GM23338 (cell line): ENCODE results near the gene RFFL. TPM values are rescaled to one million over a fixed set of nuclear protein-coding genes. Genes with fewer than 3 reads are reported as not detected.

ENCODE experiments used
- ATAC-seq: fragments of 200-7000 bp; cut with Tn5 transposase; 3 replicates; pipeline ENCODE4 v1.9.1; 2020
- DNase-seq: peaks from one replicate; pipeline ENCODE4 v3.0.0-alpha.2; 2015; ENCODE audit warnings: low spot score
- H2AFZ ChIP-seq: fragments of 200-600 bp; sonication (generic); 2 replicates; pipeline ENCODE4 v1.8.0; 2016; ENCODE audit warnings: antibody characterized with exemption, mild to moderate bottlenecking, moderate library complexity
- H3F3A ChIP-seq: fragments of 200-600 bp; sonication (generic); replicated peaks from 2 replicates; pipeline ENCODE4 v1.8.0; 2017; ENCODE audit warnings: antibody characterized with exemption, mixed run types, low read depth
- H3K27ac ChIP-seq: fragments of 200-600 bp; sonication (generic); 2 replicates; pipeline ENCODE4 v1.6.1; 2016; ENCODE audit warnings: low read depth
- H3K27me3 ChIP-seq: fragments of 200-600 bp; sonication (generic); 2 replicates; pipeline ENCODE4 v1.8.0; 2016; ENCODE audit warnings: mild to moderate bottlenecking, mixed run types, moderate library complexity; ENCODE audit not compliant: insufficient read depth
- H3K36me3 ChIP-seq: fragments of 200-600 bp; sonication (generic); 2 replicates; pipeline ENCODE4 v1.8.0; 2016; ENCODE audit warnings: mild to moderate bottlenecking; ENCODE audit not compliant: insufficient read depth
- H3K4me1 ChIP-seq: fragments of 200-600 bp; sonication (generic); 2 replicates; pipeline ENCODE4 v1.8.0; 2016; ENCODE audit warnings: mild to moderate bottlenecking, moderate library complexity; ENCODE audit not compliant: insufficient read depth
- H3K4me2 ChIP-seq: fragments of 200-600 bp; sonication (generic); 2 replicates; pipeline ENCODE4 v1.7.1; 2017; ENCODE audit warnings: mixed run types
- H3K4me3 ChIP-seq: fragments of 200-600 bp; sonication (generic); 2 replicates; pipeline ENCODE4 v1.6.1; 2016; ENCODE audit warnings: mixed run types
- H3K79me2 ChIP-seq: fragments of 200-600 bp; sonication (generic); replicated peaks from 2 replicates; pipeline ENCODE4 v1.8.0; 2017; ENCODE audit warnings: mild to moderate bottlenecking; ENCODE audit not compliant: insufficient read depth
- H3K9me2 ChIP-seq: fragments of 200-600 bp; sonication (generic); 2 replicates; pipeline ENCODE4 v1.8.0; 2017; ENCODE audit not compliant: insufficient read depth
- H4K20me1 ChIP-seq: fragments of 200-600 bp; sonication (generic); replicated peaks from 2 replicates; pipeline ENCODE4 v1.8.0; 2017; ENCODE audit warnings: mild to moderate bottlenecking; ENCODE audit not compliant: insufficient read depth
- H3K27ac Mint-ChIP-seq: 2 replicates; pipeline ENCODE4 v1.8.0; 2020; ENCODE audit warnings: inconsistent platforms, mild to moderate bottlenecking, moderate library complexity, mixed read lengths
- H3K27me3 Mint-ChIP-seq: 3 replicates; pipeline ENCODE4 v1.8.0; 2022; ENCODE audit warnings: low read depth, mild to moderate bottlenecking, moderate library complexity, mixed read lengths, inconsistent platforms; ENCODE audit not compliant: insufficient read depth, poor library complexity
- H3K36me3 Mint-ChIP-seq: 3 replicates; pipeline ENCODE4 v1.8.0; 2021; ENCODE audit warnings: low read depth, mild to moderate bottlenecking, inconsistent platforms, moderate library complexity, mixed read lengths
- H3K4me1 Mint-ChIP-seq: 3 replicates; pipeline ENCODE4 v1.8.0; 2020; ENCODE audit warnings: mild to moderate bottlenecking, inconsistent platforms, mixed read lengths
- H3K4me3 Mint-ChIP-seq: 3 replicates; pipeline ENCODE4 v1.8.0; 2021; ENCODE audit warnings: moderate library complexity, mild to moderate bottlenecking, inconsistent platforms, mixed read lengths
- H3K9me3 Mint-ChIP-seq: 3 replicates; pipeline ENCODE4 v1.8.0; 2020; ENCODE audit warnings: moderate library complexity, mild to moderate bottlenecking, inconsistent platforms, mixed read lengths
- EZH2 ChIP-seq: fragments of 200-600 bp; sonication (generic); IDR thresholded peaks from one replicate; pipeline ENCODE4 v1.8.0; 2017; ENCODE audit warnings: antibody characterized with exemption, mild to moderate bottlenecking, low read depth; ENCODE audit not compliant: unreplicated experiment
- JUNB ChIP-seq: IDR thresholded peaks from one replicate; pipeline ENCODE4 v1.6.1; 2016; ENCODE audit warnings: antibody characterized with exemption; ENCODE audit not compliant: unreplicated experiment
- NANOG ChIP-seq: IDR thresholded peaks from 2 replicates; pipeline ENCODE4 v1.6.1; 2016; ENCODE audit warnings: antibody characterized with exemption, borderline replicate concordance
- ZNF331 ChIP-seq: fragments of 250-450 bp; sonication (Bioruptor Pico); IDR thresholded peaks from 2 replicates; pipeline ENCODE4 v1.5.0; 2020; ENCODE audit warnings: low read depth, mild to moderate bottlenecking, moderate library complexity
- polyA plus RNA-seq: library from polyadenylated mRNA; unstranded; fragments of >200 nt; fragmentation: Nextera tagmentation; extraction: Ambion mirVana; gene quantifications from 2 replicates; pipeline ENCODE4 v1.2.1, GENCODE V29; 2016
- total RNA-seq: library from RNA; depleted of rRNA; stranded (reverse); fragments of >200 nt; shearing (Covaris generic); gene quantifications from 2 replicates; pipeline ENCODE4 v1.2.3, GENCODE V29; 2014
- TF ChIP-seq, protein P1 (sequence below): IDR thresholded peaks from one replicate; pipeline ENCODE4 v1.6.1; 2018; ENCODE audit warnings: antibody characterized with exemption; ENCODE audit not compliant: unreplicated experiment
- TF ChIP-seq, protein P2 (sequence below): IDR thresholded peaks from 2 replicates; pipeline ENCODE4 v1.6.1; 2016; ENCODE audit warnings: antibody characterized with exemption

RFFL gene
- total and polyA plus RNA-seq, 2 experiments from 2014 or later: 4.1 to 22.2 TPM

- Mint-ChIP-seq H3K36me3 (peaks cover 21% of the 10 kb centered on the region), H3K4me3 (no peak overlapping the region), H3K4me1 (no peaks in the 10 kb centered on the region), H3K27me3 (peaks cover 3% of the 10 kb centered on the region), H3K27ac (no peak overlapping the region), H3K9me3 (no peaks in the 10 kb centered on the region)
- TF ChIP-seq, protein P1, sequence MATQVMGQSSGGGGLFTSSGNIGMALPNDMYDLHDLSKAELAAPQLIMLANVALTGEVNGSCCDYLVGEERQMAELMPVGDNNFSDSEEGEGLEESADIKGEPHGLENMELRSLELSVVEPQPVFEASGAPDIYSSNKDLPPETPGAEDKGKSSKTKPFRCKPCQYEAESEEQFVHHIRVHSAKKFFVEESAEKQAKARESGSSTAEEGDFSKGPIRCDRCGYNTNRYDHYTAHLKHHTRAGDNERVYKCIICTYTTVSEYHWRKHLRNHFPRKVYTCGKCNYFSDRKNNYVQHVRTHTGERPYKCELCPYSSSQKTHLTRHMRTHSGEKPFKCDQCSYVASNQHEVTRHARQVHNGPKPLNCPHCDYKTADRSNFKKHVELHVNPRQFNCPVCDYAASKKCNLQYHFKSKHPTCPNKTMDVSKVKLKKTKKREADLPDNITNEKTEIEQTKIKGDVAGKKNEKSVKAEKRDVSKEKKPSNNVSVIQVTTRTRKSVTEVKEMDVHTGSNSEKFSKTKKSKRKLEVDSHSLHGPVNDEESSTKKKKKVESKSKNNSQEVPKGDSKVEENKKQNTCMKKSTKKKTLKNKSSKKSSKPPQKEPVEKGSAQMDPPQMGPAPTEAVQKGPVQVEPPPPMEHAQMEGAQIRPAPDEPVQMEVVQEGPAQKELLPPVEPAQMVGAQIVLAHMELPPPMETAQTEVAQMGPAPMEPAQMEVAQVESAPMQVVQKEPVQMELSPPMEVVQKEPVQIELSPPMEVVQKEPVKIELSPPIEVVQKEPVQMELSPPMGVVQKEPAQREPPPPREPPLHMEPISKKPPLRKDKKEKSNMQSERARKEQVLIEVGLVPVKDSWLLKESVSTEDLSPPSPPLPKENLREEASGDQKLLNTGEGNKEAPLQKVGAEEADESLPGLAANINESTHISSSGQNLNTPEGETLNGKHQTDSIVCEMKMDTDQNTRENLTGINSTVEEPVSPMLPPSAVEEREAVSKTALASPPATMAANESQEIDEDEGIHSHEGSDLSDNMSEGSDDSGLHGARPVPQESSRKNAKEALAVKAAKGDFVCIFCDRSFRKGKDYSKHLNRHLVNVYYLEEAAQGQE: no peak
- TF ChIP-seq NANOG (no peak), JUNB (no peak)
- no peak overlapping the region for H3K4me3 ChIP-seq
- H3K27me3 ChIP-seq: no peaks in the 10 kb centered on the region
- H3K79me2 ChIP-seq: no peaks in the 10 kb centered on the region
- H3K4me1 ChIP-seq: no peaks in the 10 kb centered on the region
- DNase-seq (no peak), ATAC-seq (no peak)
- no peaks in the 10 kb centered on the region for H4K20me1 ChIP-seq
- no peak overlapping the region for H3K27ac ChIP-seq
- H3F3A ChIP-seq: no peaks in the 10 kb centered on the region
- no peak overlapping the region for H2AFZ ChIP-seq
- H3K4me2 ChIP-seq: no peak overlapping the region
- no peaks in the 10 kb centered on the region for H3K36me3 ChIP-seq
- no peaks in the 10 kb centered on the region for H3K9me2 ChIP-seq
Observed at GRCh38 chr17:35099908-35100307, 36.4 kb upstream of the RFFL start.

- Histone ChIP-seq H3K36me3 (no peaks in the 10 kb centered on the region), H3K4me1 (no peaks in the 10 kb centered on the region), H3K27ac (no peak overlapping the region), H3F3A (no peaks in the 10 kb centered on the region), H4K20me1 (no peaks in the 10 kb centered on the region), H3K4me3 (no peak overlapping the region), H3K27me3 (no peaks in the 10 kb centered on the region), H3K4me2 (no peak overlapping the region), H2AFZ (no peak overlapping the region), H3K9me2 (no peaks in the 10 kb centered on the region), H3K79me2 (no peaks in the 10 kb centered on the region)
- Mint-ChIP-seq H3K4me1 (no peaks in the 10 kb centered on the region), H3K36me3 (peaks cover 18% of the 10 kb centered on the region), H3K9me3 (no peaks in the 10 kb centered on the region), H3K27me3 (peaks cover 3% of the 10 kb centered on the region), H3K27ac (peak overlapping the region; percentile 50; the same call in 1 of the 2 replicates), H3K4me3 (no peak overlapping the region)
- TF ChIP-seq ZNF331 (CRISPR knock-in tag) (no peak), JUNB (no peak), EZH2 (no peak)
- TF ChIP-seq, protein P1: no peak
- TF ChIP-seq, protein P2, sequence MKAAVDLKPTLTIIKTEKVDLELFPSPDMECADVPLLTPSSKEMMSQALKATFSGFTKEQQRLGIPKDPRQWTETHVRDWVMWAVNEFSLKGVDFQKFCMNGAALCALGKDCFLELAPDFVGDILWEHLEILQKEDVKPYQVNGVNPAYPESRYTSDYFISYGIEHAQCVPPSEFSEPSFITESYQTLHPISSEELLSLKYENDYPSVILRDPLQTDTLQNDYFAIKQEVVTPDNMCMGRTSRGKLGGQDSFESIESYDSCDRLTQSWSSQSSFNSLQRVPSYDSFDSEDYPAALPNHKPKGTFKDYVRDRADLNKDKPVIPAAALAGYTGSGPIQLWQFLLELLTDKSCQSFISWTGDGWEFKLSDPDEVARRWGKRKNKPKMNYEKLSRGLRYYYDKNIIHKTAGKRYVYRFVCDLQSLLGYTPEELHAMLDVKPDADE: no peak
- no peak for ATAC-seq
- DNase-seq: no peak
Observed at GRCh38 chr17:35097776-35098175, 34.3 kb upstream of the RFFL start.
